Mesodermal cell (in vitro differentiated cells): ENCODE data around the gene CNOT1.
"Not testable (repeated sequence)": the region's sequence is repeated elsewhere in the genome, so short reads cannot be mapped to it uniquely, and the experiment has no call there.

Experiments
- H3K27ac ChIP-seq: 2 replicates; pipeline ENCODE4 v1.7.0; 2013; ENCODE audit warnings: mild to moderate bottlenecking, low read depth, low read length, moderate library complexity; ENCODE audit not compliant: severe bottlenecking
- H3K36me3 ChIP-seq: 2 replicates; pipeline ENCODE4 v1.7.1; 2013; ENCODE audit warnings: mild to moderate bottlenecking, low read length, moderate library complexity; ENCODE audit not compliant: control insufficient read depth, insufficient read depth
- H3K4me1 ChIP-seq: one replicate; pipeline ENCODE4 v1.7.1; 2013; ENCODE audit warnings: mild to moderate bottlenecking, low read length; ENCODE audit not compliant: insufficient read depth, control insufficient read depth, poor library complexity, severe bottlenecking
- H3K4me3 ChIP-seq: 2 replicates; pipeline ENCODE4 v1.7.0; 2013; ENCODE audit warnings: low read length, control low read depth, mild to moderate bottlenecking; ENCODE audit not compliant: insufficient read depth, poor library complexity, severe bottlenecking; ENCODE audit errors: extremely low read depth
- H3K9me3 ChIP-seq: 2 replicates; pipeline ENCODE4 v1.7.1; 2013; ENCODE audit warnings: mild to moderate bottlenecking, low read length, moderate library complexity; ENCODE audit not compliant: control insufficient read depth
- WGBS, 2 experiments: methylation state at CpG; one replicate each; pipeline ENCODE4 v1.1.5; 2013; ENCODE audit warnings: missing lambda C conversion rate in 2 of 2; ENCODE audit not compliant: insufficient coverage in 2 of 2; 5-methylcytosine and 5-hydroxymethylcytosine counted together

Gene CNOT1

DNA sequence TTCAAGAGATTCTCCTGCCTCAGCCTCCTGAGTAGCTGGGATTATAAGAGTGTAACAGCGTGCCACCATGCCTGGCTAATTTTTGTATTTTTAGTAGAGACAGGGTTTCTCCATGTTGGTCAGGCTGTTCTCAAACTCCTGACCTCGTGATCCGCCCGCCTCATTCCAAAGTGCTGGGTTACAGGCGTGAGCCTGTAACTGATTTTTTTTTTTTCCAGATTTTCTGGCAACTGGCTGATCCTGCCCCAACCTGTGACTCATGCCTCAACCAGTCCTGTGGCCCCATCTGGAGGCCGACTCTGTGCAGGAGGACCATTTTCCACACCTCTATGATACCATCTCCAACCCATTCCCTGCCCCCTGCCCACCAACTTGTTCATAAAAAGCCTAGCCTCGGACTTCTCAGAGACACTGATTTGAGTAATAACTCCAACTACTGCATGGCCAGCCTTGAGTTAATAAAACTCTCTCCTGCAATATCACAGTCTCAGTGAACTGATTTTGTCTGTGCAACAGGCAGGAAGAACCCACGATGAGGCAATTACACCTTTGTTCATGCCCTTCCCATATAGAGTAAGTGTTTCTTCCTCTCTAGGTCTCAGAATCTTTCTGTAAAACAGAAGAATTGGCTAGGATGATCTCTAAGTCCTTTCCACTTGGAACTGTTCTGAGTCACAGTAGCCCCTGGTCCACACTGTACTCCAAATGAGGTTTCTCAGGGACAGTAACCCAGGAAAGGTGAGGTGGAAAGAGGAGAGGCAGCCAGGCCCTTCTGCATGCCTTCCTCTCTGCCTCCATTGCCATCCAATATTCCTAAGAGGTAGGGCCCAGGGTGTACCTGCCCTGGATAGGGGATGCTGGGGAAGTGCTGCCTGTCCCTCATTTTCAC is 8.8 kb upstream of the CNOT1 start:
- Histone ChIP-seq H3K36me3 (no peaks in the 10 kb centered on the region), H3K4me3 (no peak overlapping the region), H3K9me3 (no peaks in the 10 kb centered on the region), H3K4me1 (no peaks in the 10 kb centered on the region), H3K27ac (no peak overlapping the region)
- 73 to 74% methylated on average over 6 to 7 of the region's 8 CpGs for WGBS, 2 experiments

GRCh38 chr16:58637021-58637420 is 7.4 kb upstream of the CNOT1 start:
- not testable (repeated sequence) for H3K4me1 ChIP-seq, H3K27ac ChIP-seq, H3K36me3 ChIP-seq, H3K9me3 ChIP-seq, H3K4me3 ChIP-seq
- WGBS, 2 experiments, result 93 to 100% methylated on average over 3 of the region's 6 CpGs

DNA sequence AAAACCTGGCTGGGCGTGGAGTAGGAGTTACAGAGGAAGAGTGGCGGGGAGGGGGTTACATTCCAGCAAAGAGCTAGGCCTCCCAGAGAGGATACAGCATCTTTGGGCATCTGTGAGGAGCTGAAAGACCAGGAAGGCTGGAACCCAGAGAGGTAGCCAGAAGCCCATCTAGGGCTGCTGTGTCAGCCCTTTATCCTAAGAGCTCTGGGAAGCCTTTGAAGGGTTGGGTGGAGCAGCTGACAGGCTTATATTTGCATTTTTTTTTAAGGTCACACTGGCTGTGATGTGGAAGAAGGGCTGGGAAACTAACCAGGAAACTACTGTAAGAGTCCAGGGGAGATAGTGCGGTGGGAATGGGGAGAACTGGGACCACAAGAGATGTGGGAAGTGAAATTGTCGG is 6.8 kb upstream of the CNOT1 start:
- Histone ChIP-seq H3K27ac (no peak overlapping the region), H3K9me3 (no peaks in the 10 kb centered on the region), H3K36me3 (no peaks in the 10 kb centered on the region), H3K4me3 (no peak overlapping the region), H3K4me1 (no peaks in the 10 kb centered on the region)
- WGBS, 2 experiments, result 68 to 77% methylated on average over 3 of the region's 4 CpGs

DNA sequence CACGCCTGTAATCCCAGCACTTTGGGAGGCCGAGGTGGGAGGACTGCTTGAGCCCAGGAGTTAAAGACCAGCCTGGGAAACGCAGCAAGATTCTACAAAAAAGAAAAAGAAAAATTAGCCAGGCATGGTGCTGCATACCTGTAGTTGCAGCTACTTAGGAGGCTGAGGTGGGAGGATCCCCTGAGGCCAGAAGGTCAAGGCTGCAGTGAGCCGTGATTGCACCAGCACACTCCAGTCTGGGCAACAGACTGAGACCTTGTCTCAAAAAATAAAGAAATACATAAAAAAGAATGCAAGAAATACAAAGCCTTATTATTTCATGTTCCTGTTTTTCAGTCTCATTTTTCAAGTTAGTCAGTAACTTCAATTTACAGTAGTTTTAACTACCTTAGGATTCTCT is 5.9 kb upstream of the CNOT1 start:
- Histone ChIP-seq H3K36me3 (no peaks in the 10 kb centered on the region), H3K4me1 (no peaks in the 10 kb centered on the region), H3K4me3 (no peak overlapping the region), H3K9me3 (no peaks in the 10 kb centered on the region), H3K27ac (no peak overlapping the region)
- WGBS, 2 experiments, result 91 to 92% methylated on average over 4 of the region's 4 CpGs

GRCh38 chr16:58634265-58634802 is 4.7 kb upstream of the CNOT1 start:
- Histone ChIP-seq H3K4me1 (no peaks in the 10 kb centered on the region), H3K27ac (no peak overlapping the region), H3K36me3 (no peaks in the 10 kb centered on the region), H3K4me3 (no peak overlapping the region), H3K9me3 (no peaks in the 10 kb centered on the region)
- WGBS, 2 experiments, result 60 to 67% methylated on average over 1 to 3 of the region's 3 CpGs

DNA sequence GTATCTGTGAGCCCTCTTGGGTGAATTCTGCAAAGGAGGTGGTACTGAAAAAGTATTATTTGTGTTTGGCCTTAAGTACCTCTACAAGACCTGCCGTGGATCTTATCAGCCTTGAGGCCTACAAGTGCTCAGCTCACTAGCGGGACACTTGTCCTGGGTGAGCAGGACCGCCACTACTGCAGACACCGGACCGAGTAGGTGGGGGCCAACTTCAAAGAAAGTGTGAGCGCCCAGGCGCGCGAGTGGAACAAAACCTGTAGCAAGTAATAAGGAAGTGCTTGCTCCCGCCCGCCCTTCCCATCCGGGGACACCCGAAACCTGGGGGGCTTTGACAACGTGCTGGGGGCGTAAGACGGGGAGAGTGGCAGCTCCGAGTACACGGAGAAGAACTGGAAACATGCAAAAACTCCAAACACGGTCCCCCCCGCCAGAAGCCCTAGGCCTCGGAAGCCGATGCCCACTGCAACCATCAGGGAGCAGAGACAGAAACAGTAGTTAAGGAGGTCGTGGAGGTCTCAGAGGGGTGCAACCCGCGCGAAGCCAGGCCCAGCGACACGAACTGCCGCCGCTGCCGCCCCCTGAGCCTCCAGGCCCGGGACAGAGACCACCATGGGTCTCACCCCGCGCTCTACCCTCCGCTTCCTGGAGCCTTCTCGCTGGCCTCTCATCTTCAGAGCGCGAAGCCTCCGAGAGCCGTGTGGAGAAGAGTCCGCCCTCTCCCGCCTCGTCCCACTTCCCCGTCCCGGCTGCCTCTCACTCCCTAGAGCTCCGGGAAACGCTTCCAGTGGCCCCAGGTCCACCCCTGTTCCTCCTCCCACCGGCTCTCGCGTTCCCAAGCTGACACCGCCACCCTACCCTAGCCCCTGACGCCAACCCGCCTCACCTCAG is 537 bp downstream of the CNOT1 start:
- Histone ChIP-seq H3K4me1 (no peaks in the 10 kb centered on the region), H3K9me3 (no peaks in the 10 kb centered on the region), H3K4me3 (peak overlapping the region; percentile 92), H3K36me3 (peaks cover 14% of the 10 kb centered on the region), H3K27ac (peak overlapping the region; percentile 97)
- WGBS, 2 experiments, result 0 to 1% methylated on average over 35 to 42 of the region's 53 CpGs

DNA sequence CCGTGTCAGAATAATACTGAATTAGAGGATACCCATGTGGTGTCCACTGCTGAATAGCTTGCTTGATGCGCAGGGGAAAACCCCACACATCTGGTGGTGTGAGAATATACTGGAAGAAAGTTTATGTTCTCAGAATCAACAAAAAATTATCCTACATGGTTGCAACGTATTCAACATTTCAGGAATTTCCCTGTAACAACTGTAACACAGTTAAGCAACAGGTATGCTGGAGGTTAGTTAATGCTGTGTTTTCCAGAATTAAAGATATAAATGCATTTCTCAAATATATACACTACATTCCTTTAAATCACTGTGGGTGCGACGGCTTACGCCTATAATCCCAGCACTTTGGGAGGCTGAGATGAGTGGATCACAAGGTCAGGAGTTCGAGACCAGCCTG is 5.4 kb downstream of the CNOT1 start:
- no peaks in the 10 kb centered on the region for H3K4me1 ChIP-seq
- WGBS, 2 experiments, result 86 to 93% methylated on average over 5 of the region's 7 CpGs
- H3K27ac ChIP-seq, result no peak overlapping the region
- H3K36me3 ChIP-seq, result peaks cover 59% of the 10 kb centered on the region
- H3K9me3 ChIP-seq, result no peaks in the 10 kb centered on the region
- H3K4me3 ChIP-seq, result no peak overlapping the region

DNA sequence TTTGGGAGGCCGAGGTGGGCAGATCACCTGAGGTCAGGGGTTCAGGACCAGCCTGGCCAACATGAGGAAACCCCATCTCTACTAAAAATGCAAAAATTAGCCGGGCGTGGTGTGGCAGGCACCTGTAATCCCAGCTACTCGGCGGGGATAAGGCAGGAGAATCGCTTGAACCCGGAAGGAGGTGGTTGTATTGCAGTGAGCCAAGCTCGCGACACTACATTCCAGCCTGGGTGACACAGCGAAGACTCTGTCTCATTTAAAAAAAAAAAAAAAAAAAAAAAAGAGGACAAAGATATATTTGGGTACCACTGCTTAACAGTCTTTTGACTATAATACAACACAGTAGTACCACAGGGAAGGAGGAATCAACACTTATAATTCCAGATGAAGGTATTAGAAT is 9.2 kb downstream of the CNOT1 start:
- Histone ChIP-seq H3K9me3 (no peaks in the 10 kb centered on the region), H3K4me3 (no peak overlapping the region), H3K4me1 (no peaks in the 10 kb centered on the region), H3K27ac (no peak overlapping the region), H3K36me3 (peaks cover 86% of the 10 kb centered on the region)
- 95 to 96% methylated on average over 4 to 9 of the region's 10 CpGs for WGBS, 2 experiments

DNA sequence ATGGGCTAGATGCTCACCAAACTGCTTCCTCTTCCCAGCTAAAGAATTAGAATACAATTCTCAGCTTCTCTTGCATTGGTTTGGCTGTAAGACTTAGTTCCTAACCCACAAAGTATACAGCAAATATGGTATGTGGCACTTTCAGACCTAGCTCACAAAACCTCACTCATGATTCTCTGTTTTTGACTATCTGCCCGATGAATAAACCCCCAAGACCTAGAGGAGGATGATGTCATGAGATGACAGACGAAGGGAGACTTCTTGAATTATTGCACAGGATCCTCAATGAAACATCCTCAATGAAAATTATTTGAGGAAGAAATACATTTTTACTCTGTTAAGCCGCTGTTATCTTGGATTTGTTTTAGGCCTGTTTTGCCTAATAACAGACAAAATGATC is 14.3 kb downstream of the CNOT1 start:
- WGBS, 2 experiments, result no CpG with 5 or more reads among the region's 3 CpGs
- Histone ChIP-seq H3K9me3 (no peaks in the 10 kb centered on the region), H3K27ac (no peak overlapping the region), H3K4me1 (no peaks in the 10 kb centered on the region), H3K4me3 (no peak overlapping the region), H3K36me3 (peaks cover 66% of the 10 kb centered on the region)

- Histone ChIP-seq H3K4me1 (no peaks in the 10 kb centered on the region), H3K9me3 (no peaks in the 10 kb centered on the region), H3K36me3 (peaks cover 66% of the 10 kb centered on the region), H3K27ac (no peak overlapping the region), H3K4me3 (no peak overlapping the region)
- WGBS, 2 experiments, result no CpG with 5 or more reads among the region's 6 CpGs
These were observed 14.8 kb downstream of the CNOT1 start for GRCh38 chr16:58614860-58615259.
